Measurements from ENCODE around the gene CDC42SE1.
A peak's percentile ranks its signal among the peaks of the same experiment; 100 is the strongest.

The CDC42SE1 gene

DNA sequence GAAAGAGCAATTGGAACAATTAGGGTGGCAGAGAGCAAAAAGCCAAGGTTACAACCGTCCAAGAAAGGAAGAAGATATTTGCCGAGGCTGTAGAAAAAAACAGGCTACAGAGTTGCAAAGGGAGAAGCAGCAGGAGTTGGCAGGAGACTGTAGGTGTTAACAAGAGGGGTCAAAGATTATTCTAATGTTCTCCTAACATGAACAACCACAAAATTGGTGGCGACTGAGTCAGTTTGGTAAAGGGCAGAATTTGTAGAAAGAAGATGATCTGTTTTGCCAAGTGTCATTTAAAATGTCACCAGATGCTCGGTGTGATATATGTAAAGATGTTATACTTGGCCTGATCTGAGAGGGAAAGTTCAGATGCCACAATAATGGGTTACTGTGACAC lies 51.6 kb downstream of the CDC42SE1 start:
- no peak for DNase-seq

DNA sequence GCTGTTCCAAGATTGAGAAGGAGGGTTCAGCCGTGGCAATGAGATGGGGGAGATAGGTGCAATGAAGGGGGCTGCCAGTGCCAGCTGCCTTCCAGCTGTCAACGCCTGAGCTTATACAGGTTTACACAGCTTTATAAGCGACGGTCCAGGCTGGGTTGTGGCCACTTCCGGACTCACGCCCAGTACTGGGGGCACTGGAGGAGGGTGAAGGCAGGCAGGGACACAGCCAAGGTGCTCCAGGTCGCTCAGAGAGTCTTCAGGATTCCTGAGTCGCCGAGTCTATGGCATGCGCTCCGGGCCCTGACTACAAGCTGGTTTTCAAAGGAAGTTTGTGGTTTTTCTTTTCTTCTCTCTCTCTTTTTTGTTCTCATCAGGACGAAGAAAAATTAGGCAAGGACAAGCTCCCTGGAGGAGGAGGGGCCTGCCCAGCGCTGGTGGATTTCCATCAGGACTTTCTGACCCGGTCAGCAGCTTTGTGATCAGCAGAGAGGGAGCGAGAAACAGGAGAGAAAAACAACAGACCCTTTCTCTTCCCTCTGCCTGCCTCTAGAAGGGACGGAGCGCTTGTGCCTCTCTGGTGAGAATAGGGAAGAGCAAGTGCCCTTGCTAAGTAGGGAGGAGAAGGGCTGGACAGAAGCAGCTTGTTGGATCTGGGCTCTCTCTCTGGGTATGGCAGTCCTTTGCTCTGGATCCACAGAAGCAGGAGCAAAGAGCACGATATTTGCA lies 52.9 kb downstream of the CDC42SE1 start, which contains the start of gene MINDY1:
MINDY1 (minus strand) TSS at position 576 of the 726 bp plus-strand sequence. CDS start 4,285 bp downstream, outside the sequence.
- DNase-seq = no peak

DNA sequence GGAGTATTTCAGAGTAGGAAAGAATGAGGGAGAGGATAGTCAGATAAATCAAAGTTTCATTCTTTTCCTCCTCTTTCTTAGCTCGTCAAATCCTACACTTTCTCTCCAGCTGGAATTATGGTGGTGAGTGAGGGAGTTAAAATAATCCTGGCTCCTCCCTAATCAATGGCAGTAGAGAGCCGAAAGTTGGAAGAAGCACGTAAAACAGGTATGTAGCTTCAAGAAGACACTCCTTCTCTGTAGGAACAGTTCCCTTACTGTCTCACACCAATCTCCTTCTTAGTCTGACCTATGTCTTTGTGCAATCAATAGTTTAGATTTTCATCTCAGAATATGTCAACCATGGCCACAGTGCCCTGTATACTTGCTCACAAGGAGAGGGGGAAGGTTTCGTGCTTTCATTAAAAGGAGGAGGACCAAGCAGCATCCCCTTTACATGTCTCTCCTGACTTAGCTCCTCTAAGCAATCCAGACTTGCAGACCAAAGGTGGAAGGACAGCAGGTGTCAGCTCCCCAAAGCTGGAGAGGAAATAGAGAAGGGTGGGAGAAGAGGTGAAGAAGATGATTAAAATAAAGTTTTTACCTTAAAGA lies 53.6 kb downstream of the CDC42SE1 start:
- no peak for DNase-seq

GRCh38 chr1:151003180-151003579 lies 56.2 kb downstream of the CDC42SE1 start:
- peak; percentile 20 for DNase-seq

- no peak for DNase-seq
Observed at GRCh38 chr1:151002611-151003010, 56.8 kb downstream of the CDC42SE1 start.

DNA sequence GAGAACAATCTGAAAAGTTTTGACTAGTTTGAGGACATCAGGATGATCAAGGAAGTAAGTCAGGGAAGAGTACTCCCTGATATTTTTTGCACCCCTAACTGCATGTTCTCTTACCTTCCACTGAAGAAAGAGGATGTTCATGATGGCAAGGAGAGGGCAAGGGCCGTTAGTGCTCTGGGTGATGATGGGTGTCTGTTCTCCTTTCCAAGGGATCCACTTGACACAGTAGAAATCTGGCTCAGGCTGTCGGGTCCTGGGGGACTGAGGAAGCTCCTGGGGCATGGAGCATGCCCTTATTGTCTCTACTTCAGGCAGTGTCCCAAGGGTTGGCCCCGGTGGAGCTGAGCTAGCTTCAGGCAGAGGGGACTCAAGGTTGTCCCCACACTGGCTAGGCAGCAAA lies 57.4 kb downstream of the CDC42SE1 start:
- no peak for DNase-seq

GRCh38 chr1:151001602-151002001 lies 57.8 kb downstream of the CDC42SE1 start:
- DNase-seq = no peak

All from NK-92 treated with Interleukin-12 subunit alpha and Interleukin-12 subunit beta, amount 100 ng/mL, for 24 hours (cell line).